Muscle of leg (tissue), 11 donors: ENCODE measurements around the gene ATXN7L1. TPM values are rescaled to one million over a fixed set of nuclear protein-coding genes. Genes with fewer than 3 reads are reported as not detected.
"Not testable (repeated sequence)": the region's sequence is repeated elsewhere in the genome, so short reads cannot be mapped to it uniquely, and the experiment has no call there.

ENCODE experiments used
- DNase-seq: peaks from one replicate; pipeline ENCODE4 v3.0.0; 2013
- H3K27ac ChIP-seq: one replicate; pipeline ENCODE4 v1.5.1; 2013; ENCODE audit warnings: mild to moderate bottlenecking, low read length, control low read depth
- H3K27me3 ChIP-seq: one replicate; pipeline ENCODE4 v1.6.1; 2013; ENCODE audit warnings: low read length; ENCODE audit not compliant: control insufficient read depth, insufficient read depth
- H3K36me3 ChIP-seq: one replicate; pipeline ENCODE4 v1.6.1; 2013; ENCODE audit warnings: low read length; ENCODE audit not compliant: control insufficient read depth, insufficient read depth
- H3K4me1 ChIP-seq: one replicate; pipeline ENCODE4 v1.6.1; 2013; ENCODE audit warnings: low read length; ENCODE audit not compliant: control insufficient read depth, insufficient read depth
- H3K4me3 ChIP-seq: one replicate; pipeline ENCODE4 v1.5.1; 2013; ENCODE audit warnings: low read length, control low read depth
- H3K9me3 ChIP-seq: replicated peaks from 2 replicates; pipeline ENCODE4 v1.6.1; 2013; ENCODE audit warnings: low read depth, low read length; ENCODE audit not compliant: control insufficient read depth
- WGBS: methylation state at CpG from one replicate; pipeline ENCODE4 v1.1.5; 2013; ENCODE audit warnings: missing lambda C conversion rate; ENCODE audit not compliant: insufficient coverage; 5-methylcytosine and 5-hydroxymethylcytosine counted together
- polyA plus RNA-seq, 8 donors: library from polyadenylated mRNA; unstranded; fragments of 120-200 nt; gene quantifications; one replicate each; pipeline versions ENCODE4 v1.2.1 to v1.2.3, GENCODE V29; 2013; ENCODE audit warnings: inconsistent platforms in 1 of 8, low replicate concordance in 1 of 8; ENCODE audit not compliant: insufficient read length in 8 of 8, insufficient read depth in 1 of 8
- total RNA-seq: library from RNA; stranded (reverse); fragments of 120-200 nt; gene quantifications from one replicate; pipeline ENCODE4 v1.2.4, GENCODE V29; 2013

ATXN7L1 gene
- total and polyA plus RNA-seq, 9 donors: 4.7 to 7.2 (median 6.2) TPM

DNA sequence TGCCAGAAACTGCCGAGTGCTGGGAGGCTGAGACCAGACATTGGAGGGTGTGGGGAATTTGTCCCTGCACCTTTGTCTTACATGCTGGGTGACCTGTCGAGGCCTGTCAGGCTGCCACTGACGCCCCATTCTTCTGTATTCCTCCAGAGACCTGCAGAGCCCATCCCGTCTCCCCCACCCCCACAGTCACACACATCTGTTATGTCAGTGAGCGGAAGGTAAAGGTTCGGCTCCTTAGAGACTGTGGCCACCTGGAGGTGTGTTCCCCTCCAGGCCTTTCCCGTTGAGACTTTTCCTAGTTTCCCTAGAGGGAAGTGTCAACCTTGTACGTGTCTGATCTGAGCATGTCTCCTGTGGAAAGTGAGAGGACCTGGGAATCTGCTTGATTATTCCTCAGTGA, 84.5 kb downstream of the ATXN7L1 start:
- H3K4me1 ChIP-seq: peaks cover 19% of the 10 kb centered on the region
- whole genome bisulfite sequencing: 100% methylated on average over 1 of the region's 8 CpGs
- no peak for DNase-seq
- H3K27me3 ChIP-seq: no peaks in the 10 kb centered on the region
- peaks cover 9% of the 10 kb centered on the region for H3K36me3 ChIP-seq
- H3K27ac ChIP-seq: no peak overlapping the region
- no peak overlapping the region for H3K4me3 ChIP-seq
- no peaks in the 10 kb centered on the region for H3K9me3 ChIP-seq

DNA sequence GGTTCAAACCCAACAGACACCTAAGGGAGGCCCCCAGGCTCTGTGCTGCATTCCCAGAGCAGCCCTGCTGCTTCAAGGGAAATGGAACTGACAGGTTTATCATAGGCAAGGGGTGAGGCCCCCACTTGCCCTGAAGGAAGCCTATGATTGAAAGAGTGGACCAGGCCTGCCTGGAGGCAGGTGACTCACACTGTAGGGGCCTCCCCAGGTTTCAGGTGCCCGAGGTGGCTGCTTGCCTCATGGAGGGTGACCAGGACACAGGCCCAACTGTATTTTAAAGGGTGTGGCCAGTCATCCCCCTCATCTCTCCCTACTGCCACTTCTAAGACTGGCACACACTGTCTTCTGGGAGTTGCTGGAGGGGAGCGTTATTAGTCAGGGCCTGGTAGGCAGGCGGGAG, 85.4 kb downstream of the ATXN7L1 start:
- peaks cover 13% of the 10 kb centered on the region for H3K36me3 ChIP-seq
- 89% methylated on average over 3 of the region's 3 CpGs for WGBS
- peaks cover 16% of the 10 kb centered on the region for H3K4me1 ChIP-seq
- no peak overlapping the region for H3K4me3 ChIP-seq
- no peak for DNase-seq
- H3K9me3 ChIP-seq: no peaks in the 10 kb centered on the region
- H3K27me3 ChIP-seq: no peaks in the 10 kb centered on the region
- no peak overlapping the region for H3K27ac ChIP-seq

DNA sequence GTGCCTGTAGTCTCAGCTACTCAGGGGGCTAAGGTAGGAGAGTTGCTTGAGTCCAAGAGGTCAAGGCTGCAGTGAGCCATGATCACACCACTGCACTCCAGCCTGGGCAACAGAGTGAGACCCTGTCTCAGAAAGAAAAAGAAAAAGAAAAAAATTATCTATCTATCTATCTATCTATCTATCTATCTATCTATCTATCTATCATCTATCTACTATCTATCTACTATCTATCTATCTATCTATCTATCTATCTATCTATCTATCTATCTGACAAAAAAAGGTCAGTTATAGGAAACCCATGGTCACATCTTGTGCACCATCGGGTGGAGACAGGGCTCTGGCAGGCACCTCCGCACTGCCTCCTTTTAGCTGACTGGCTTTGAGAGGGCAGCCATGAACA, 85.9 kb downstream of the ATXN7L1 start:
- H3K4me3 ChIP-seq, H3K9me3 ChIP-seq, H3K27me3 ChIP-seq, H3K27ac ChIP-seq, DNase-seq: not testable (repeated sequence)
- no CpG with 5 or more reads among the region's 2 CpGs for WGBS
- Histone ChIP-seq H3K4me1 (peaks cover 12% of the 10 kb centered on the region), H3K36me3 (peaks cover 13% of the 10 kb centered on the region)

DNA sequence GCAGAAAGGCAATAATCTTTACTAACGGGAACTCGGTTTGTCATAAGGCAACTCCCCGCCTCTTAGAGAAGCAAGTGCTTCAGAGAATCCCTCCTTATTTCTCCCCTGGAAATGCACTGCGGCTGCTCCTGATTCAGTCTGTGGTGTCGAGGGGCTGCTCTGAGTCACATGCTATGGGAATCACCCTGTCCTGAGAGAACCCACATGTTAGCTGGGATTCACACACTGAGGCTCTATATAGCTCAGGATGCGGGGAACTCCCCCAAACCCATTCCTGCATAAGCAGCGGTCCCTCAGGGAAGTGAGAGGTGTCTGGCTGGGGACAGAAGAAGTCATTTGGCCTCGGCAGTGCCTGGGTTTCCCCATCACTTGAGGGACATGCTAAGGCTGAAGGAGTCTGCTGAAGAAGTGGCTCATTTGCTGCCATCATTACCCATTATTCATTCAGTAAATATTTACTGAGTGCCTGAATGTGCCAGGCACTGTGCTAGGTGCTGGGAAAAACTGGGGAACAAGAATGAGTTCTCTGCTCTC, 87.5 kb downstream of the ATXN7L1 start:
- H3K27me3 ChIP-seq: no peaks in the 10 kb centered on the region
- H3K27ac ChIP-seq: no peak overlapping the region
- H3K9me3 ChIP-seq: no peaks in the 10 kb centered on the region
- no peak for DNase-seq
- peaks cover 10% of the 10 kb centered on the region for H3K36me3 ChIP-seq
- H3K4me3 ChIP-seq: no peak overlapping the region
- H3K4me1 ChIP-seq: peaks cover 3% of the 10 kb centered on the region
- WGBS: 80% methylated on average over 2 of the region's 8 CpGs

DNA sequence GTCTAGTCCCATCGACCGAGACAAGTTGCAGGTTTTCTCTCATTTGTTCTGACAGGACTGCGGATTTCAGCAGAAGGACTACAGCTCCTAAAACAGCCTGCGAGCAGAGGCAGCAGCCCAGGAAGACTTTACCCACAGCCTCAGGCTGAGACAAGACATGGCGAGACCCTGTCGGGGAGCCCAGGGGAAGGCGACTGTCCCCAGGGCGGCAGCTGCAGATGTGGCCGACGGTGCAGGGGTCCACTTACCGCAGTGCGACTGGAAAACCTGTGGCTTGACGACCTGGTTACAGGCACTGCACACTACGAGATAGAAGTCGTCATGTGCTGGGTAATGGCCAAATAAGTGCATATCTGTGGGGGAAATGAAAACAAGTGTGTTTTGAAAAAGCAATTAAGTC, 88.0 kb downstream of the ATXN7L1 start:
- DNase-seq: no peak
- peaks cover 3% of the 10 kb centered on the region for H3K4me1 ChIP-seq

DNA sequence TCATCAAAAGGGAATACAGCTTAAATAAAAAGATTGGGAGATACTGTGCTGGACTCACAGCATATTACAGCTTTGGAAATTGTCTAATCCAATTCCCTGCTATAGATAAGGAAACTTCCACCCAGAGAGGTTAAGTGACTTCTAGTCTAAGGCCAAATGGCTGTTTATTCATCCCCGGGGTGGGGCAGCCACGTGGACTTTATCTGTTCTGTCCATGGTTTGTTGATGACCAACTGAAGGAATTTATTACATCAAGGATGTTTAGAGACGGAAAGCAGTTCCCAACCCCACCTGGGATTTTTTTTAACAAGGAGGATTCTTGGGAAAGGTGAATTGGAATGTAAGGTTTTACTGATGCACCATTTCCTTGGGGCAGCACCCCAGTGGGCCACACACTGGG, 88.6 kb downstream of the ATXN7L1 start:
- peaks cover 10% of the 10 kb centered on the region for H3K36me3 ChIP-seq
- DNase-seq: no peak
- no peak overlapping the region for H3K27ac ChIP-seq
- WGBS: no CpG with 5 or more reads among the region's 3 CpGs
- H3K27me3 ChIP-seq: no peaks in the 10 kb centered on the region
- no peaks in the 10 kb centered on the region for H3K9me3 ChIP-seq
- H3K4me3 ChIP-seq: no peak overlapping the region
- peaks cover 3% of the 10 kb centered on the region for H3K4me1 ChIP-seq

More for the DNA sequence above, 88.0 kb downstream of the ATXN7L1 start:
- H3K9me3 ChIP-seq: no peaks in the 10 kb centered on the region
- H3K4me3 ChIP-seq: no peak overlapping the region
- peaks cover 10% of the 10 kb centered on the region for H3K36me3 ChIP-seq
- no peak overlapping the region for H3K27ac ChIP-seq
- H3K27me3 ChIP-seq: no peaks in the 10 kb centered on the region
- WGBS: 81% methylated on average over 15 of the region's 15 CpGs

DNA sequence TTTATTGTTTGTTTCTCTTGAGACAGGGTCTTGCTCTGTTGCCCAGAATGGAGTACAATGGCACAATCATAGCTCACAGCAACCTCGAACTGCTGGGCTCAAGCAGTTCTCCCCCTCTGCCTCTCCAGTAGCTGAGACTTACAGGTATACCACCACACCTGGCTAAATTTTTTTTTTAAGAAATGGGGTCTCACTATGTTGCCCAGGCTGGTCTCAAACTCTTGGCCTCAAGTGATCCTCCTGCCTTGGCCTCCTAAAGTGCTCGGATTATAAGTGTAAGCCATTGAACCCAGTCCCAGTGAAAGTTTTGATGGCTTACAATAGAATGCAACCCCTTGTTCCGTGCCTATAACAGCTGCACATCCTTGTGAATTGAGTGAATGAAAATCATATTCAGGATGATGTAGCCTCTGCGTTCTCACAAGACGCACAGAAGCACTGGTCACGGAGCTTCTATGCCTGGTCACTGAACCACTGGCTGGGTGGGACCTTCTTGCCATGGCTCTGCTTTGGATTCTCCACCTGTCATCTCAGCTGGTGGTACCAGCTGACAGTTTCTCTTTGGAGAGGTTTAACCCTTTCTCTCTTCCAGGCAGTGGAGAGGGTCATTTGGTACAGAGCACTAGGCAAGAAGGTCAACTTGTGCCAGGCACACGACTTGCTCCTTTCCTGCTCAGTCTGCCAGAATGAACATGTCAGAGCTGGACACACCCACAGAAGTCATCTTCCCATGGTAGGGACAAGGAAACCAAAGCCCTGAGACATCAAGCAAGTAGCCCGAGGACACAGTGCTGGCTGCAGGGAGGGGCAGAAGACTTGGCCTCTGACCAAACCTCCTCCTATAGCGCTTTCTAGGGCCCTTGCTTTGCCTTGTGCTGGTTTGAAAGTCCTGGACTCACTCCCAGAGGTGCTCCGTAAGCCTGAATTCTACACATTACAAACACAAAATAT, 89.6 kb downstream of the ATXN7L1 start:
- peaks cover 3% of the 10 kb centered on the region for H3K4me1 ChIP-seq
- no peaks in the 10 kb centered on the region for H3K27me3 ChIP-seq
- peaks cover 10% of the 10 kb centered on the region for H3K36me3 ChIP-seq
- peak; percentile 30 for DNase-seq
- no peaks in the 10 kb centered on the region for H3K9me3 ChIP-seq
- H3K27ac ChIP-seq: no peak overlapping the region
- 83% methylated on average over 8 of the region's 10 CpGs for WGBS
- no peak overlapping the region for H3K4me3 ChIP-seq

DNA sequence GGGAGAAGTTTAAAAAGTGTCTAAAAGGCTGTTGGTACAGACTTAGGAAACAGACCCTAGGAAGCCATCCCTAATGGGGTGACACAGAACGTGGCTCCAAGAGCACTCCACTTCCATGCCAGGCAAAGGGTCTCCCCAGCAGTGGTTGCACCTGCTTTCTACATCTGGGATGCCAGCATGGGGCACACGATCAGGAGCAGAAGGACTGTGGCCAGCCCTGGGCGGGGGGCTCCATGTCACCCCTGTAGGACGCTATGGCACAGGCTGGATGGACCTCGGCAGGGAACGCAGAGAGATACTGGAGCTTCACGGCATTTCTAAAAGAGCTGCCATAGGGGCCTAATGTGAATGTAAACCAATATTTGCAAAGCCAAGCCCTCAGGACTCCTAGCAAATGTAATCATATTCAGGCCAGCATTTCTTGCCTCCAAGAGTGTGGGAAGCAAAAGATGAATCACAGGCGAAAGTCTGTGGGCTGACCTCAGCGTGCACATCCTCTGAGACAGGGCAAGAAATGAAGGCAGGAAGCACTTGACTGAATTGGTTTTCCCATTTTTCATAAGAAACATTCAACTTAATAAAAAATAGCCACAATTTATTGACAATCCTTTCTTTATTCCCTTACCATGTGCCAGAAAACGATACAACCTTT, 93.9 kb downstream of the ATXN7L1 start:
- Histone ChIP-seq H3K4me3 (no peak overlapping the region), H3K9me3 (no peaks in the 10 kb centered on the region), H3K36me3 (peaks cover 7% of the 10 kb centered on the region), H3K4me1 (peaks cover 7% of the 10 kb centered on the region), H3K27ac (no peak overlapping the region), H3K27me3 (no peaks in the 10 kb centered on the region)
- no peak for DNase-seq
- 53% methylated on average over 5 of the region's 10 CpGs for WGBS

DNA sequence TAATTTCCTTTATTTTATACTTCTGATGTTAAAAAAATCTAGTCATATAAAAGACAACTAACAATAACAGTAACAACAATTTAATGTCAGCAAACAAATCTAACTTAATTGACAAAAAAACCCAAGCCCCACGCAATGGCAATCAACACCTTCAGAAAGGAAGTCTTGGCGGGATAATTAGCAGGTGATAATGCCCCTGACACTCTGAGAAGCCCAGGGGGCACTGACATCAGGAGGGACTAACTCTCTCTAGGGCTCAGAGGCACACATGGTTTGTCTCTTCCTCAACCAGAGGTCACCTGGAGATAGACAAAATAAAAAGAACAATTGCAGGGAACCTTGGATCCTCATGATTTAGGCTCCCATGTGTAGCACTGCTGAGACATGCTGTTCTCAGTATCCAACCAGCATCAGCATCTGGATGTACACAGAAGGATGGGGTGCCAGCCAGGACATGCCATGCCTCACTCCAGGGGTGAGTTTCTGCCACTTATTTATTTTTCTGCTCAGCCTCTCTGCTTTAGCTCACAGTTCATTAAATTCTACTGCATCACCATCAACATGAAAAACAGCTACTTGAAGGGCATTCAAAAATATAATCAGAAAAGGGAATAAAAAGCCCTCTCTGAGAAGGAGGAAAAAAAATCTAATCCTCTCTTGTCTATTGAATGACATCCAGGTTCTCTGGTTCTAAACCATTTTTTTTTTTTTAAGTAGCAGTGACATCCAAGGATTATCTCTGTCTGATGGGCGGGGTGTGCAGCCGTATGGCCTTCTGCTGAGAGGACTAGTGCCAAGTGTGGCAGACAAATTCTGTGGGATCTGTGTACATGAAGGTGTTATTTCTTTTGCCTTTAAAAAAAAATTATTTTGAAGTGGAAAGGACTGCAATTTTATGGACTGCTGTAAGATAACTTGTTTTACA, 96.3 kb downstream of the ATXN7L1 start:
- peaks cover 24% of the 10 kb centered on the region for H3K4me1 ChIP-seq
- H3K4me3 ChIP-seq: no peak overlapping the region
- WGBS: no CpG with 5 or more reads among the region's 4 CpGs
- no peak overlapping the region for H3K27ac ChIP-seq
- no peak for DNase-seq
- H3K27me3 ChIP-seq: no peaks in the 10 kb centered on the region
- no peaks in the 10 kb centered on the region for H3K9me3 ChIP-seq
- no peaks in the 10 kb centered on the region for H3K36me3 ChIP-seq
